Endothelial cell of umbilical vein (primary cell): ENCODE results near the gene GLYAT. TPM values are rescaled to one million over a fixed set of nuclear protein-coding genes. Genes with fewer than 3 reads are reported as not detected.
"Not testable (repeated sequence)": the region's sequence is repeated elsewhere in the genome, so short reads cannot be mapped to it uniquely, and the experiment has no call there.

Source experiments
- BruUV-seq: library from RNA; stranded (reverse); fragments of 400-500 nt; replicated peaks from 2 replicates; lab custom pipeline; 2021; lab: Mats Ljungman, UMichigan
- CTCF ChIA-PET: fragments of 300-600, 350-600 bp; sonication (Branson Sonifier 250); formaldehyde crosslinking; loops from one replicate; lab custom pipeline; 2021; ENCODE audit warnings: antibody characterized with exemption, inconsistent platforms; lab: Charles Lee
- POLR2A ChIA-PET: fragments of 300-600, 350-600 bp; sonication (Branson Sonifier 250); formaldehyde crosslinking; loops from one replicate; lab custom pipeline; 2021; ENCODE audit warnings: antibody characterized with exemption, inconsistent platforms; lab: Charles Lee
- DNase-seq: peaks from one replicate; pipeline ENCODE4 v3.0.0-alpha.2; 2011; ENCODE audit warnings: low read depth, low spot score
- FAIRE-seq: peaks from 2 replicates; lab custom pipeline; 2011; peaks lifted over from hg19 to GRCh38; lab: Jason Lieb, UNC
- H2AFZ ChIP-seq: 2 replicates; pipeline ENCODE4 v1.6.0; 2012; ENCODE audit warnings: low read depth, low read length, control low read depth, inconsistent platforms
- H3K27ac ChIP-seq: 2 replicates; pipeline ENCODE4 v1.5.1; 2011; ENCODE audit warnings: low read depth, mild to moderate bottlenecking, control low read depth, low read length, moderate library complexity; ENCODE audit not compliant: insufficient read depth
- H3K27me3 ChIP-seq, 2 experiments: 2 replicates each; pipeline versions ENCODE4 v1.6.0 to v1.6.1; 2011; ENCODE audit warnings: low read length in 2 of 2, mixed read lengths in 1 of 2; ENCODE audit not compliant: control insufficient read depth in 2 of 2, insufficient read depth in 2 of 2
- H3K36me3 ChIP-seq, 2 experiments: 2 replicates in 1 of 2; 3 replicates in 1 of 2; pipeline ENCODE4 v1.5.1; 2011; ENCODE audit warnings: low read length in 2 of 2, mild to moderate bottlenecking in 1 of 2, moderate library complexity in 1 of 2; ENCODE audit not compliant: control insufficient read depth in 2 of 2, insufficient read depth in 2 of 2; ENCODE audit errors: extremely low read depth in 1 of 2
- H3K4me1 ChIP-seq: 3 replicates; pipeline ENCODE4 v1.5.1; 2011; ENCODE audit warnings: mild to moderate bottlenecking, low read length; ENCODE audit not compliant: control insufficient read depth, insufficient read depth; ENCODE audit errors: extremely low read depth
- H3K4me2 ChIP-seq: 2 replicates; pipeline ENCODE4 v1.6.1; 2011; ENCODE audit warnings: low read length, control low read depth, mixed read lengths; ENCODE audit not compliant: insufficient read depth
- H3K4me3 ChIP-seq, 3 experiments: fragments of 200-600 bp in 1 of 3; sonication (generic), shearing (Covaris generic) in 1 of 3; replicated peaks in 1 of 3; 2 replicates each; pipeline ENCODE4 v1.5.1; 2011 to 2016; ENCODE audit warnings: control low read depth in 3 of 3, low read length in 3 of 3, mild to moderate bottlenecking in 2 of 3, inconsistent platforms in 1 of 3, low read depth in 1 of 3, moderate library complexity in 1 of 3; ENCODE audit not compliant: insufficient read depth in 1 of 3
- H3K79me2 ChIP-seq: 2 replicates; pipeline ENCODE4 v1.6.0; 2012; ENCODE audit warnings: low read length, inconsistent platforms; ENCODE audit not compliant: control insufficient read depth, insufficient read depth
- H3K9ac ChIP-seq: replicated peaks from 2 replicates; pipeline ENCODE3; 2011; ENCODE audit warnings: low read length, control low read depth; ENCODE audit not compliant: insufficient read depth; ENCODE audit errors: extremely low read depth
- H3K9me1 ChIP-seq: replicated peaks from 3 replicates; pipeline ENCODE4 v1.6.0; 2011; ENCODE audit warnings: mild to moderate bottlenecking, low read length; ENCODE audit not compliant: control insufficient read depth, insufficient read depth; ENCODE audit errors: extremely low read depth
- H3K9me3 ChIP-seq: replicated peaks from 2 replicates; pipeline ENCODE4 v1.5.1; 2012; ENCODE audit warnings: low read length, inconsistent platforms; ENCODE audit not compliant: control insufficient read depth, insufficient read depth
- H4K20me1 ChIP-seq: replicated peaks from 2 replicates; pipeline ENCODE3; 2011; ENCODE audit warnings: mild to moderate bottlenecking, low read length; ENCODE audit not compliant: control insufficient read depth, insufficient read depth; ENCODE audit errors: extremely low read depth
- GATA2 ChIP-seq: IDR thresholded peaks from 2 replicates; pipeline ENCODE4 v1.7.0; 2011; ENCODE audit warnings: low read depth, mild to moderate bottlenecking, moderate library complexity, mixed read lengths, low read length; ENCODE audit not compliant: insufficient read length, insufficient read depth
- JUN ChIP-seq: IDR thresholded peaks from 2 replicates; pipeline ENCODE4 v1.6.1; 2011; ENCODE audit warnings: borderline replicate concordance, low read depth; ENCODE audit not compliant: insufficient read length, insufficient read depth
- MYC ChIP-seq: IDR thresholded peaks from one replicate; pipeline ENCODE4 v1.6.1; 2011; ENCODE audit warnings: mild to moderate bottlenecking, low read depth, low read length
- dilution Hi-C: fragments of 300-500 bp; cut with MboI; formaldehyde crosslinking; loops from one replicate; pipeline ENCODE4 v1.15.0; 2019; ENCODE audit warnings: low sequenced_read_pairs; ENCODE audit not compliant: extremely low pct_ligation_motif_present
- intact Hi-C: fragments of 100-400 bp; cut with micrococcal nuclease; formaldehyde crosslinking; loops from one replicate; pipeline ENCODE4 v1.10.0; 2022
- polyA plus RNA-seq, 4 experiments: library from polyadenylated mRNA; depleted of rRNA in 3 of 4; stranded (reverse) in 3 of 4; unstranded in 1 of 4; fragments of >200 nt; gene quantifications; 2 replicates each; pipeline versions ENCODE4 v1.2.1 to v1.2.3, GENCODE V29; 2011 to 2012; ENCODE audit warnings: missing spikeins in 1 of 4
- total RNA-seq: library from RNA; stranded (reverse); gene quantifications from 2 replicates; pipeline ENCODE4 v1.2.3, GENCODE V29; 2021
- TF ChIP-seq, protein P1 (sequence below), 2 donors: IDR thresholded peaks; 1 replicate in 1 of 2; 2 replicates in 1 of 2; pipeline ENCODE4 v1.5.1; 2011; ENCODE audit warnings: low read length in 2 of 2, mild to moderate bottlenecking in 2 of 2, moderate library complexity in 2 of 2, control low read depth in 1 of 2, inconsistent platforms in 1 of 2, low read depth in 1 of 2; ENCODE audit not compliant: insufficient read depth in 1 of 2; ENCODE audit errors: extremely low read depth in 1 of 2

Gene GLYAT
- total and polyA plus RNA-seq, 2 donors (not counting 3 experiments of a cell fraction or from before 2014, with no cell fraction given), result not detected

DNA sequence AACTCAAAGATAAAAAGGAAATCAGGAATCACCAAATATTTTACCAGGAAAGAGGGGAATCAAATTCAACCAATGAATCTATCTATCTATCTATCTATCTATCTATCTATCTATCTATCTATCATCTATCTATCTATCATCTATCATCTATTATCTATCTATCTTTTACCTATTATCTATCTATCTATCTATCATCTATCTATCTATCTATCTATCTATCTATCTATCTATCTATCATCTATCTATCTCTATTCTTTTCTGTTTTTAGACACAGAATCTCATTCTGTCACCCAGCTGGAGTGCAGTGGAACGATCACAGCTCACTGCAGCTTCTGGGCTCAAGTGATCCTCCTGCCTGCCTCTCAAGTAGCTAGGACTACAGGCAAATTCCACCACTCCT lies 54.2 kb downstream of the GLYAT start:
- H3K27me3 ChIP-seq, H4K20me1 ChIP-seq, H2AFZ ChIP-seq, DNase-seq, H3K9me3 ChIP-seq, FAIRE-seq, H3K4me3 ChIP-seq, H3K4me1 ChIP-seq, H3K9me1 ChIP-seq, H3K36me3 ChIP-seq, POLR2A ChIA-PET, H3K4me2 ChIP-seq, dilution Hi-C loops, H3K27ac ChIP-seq, BruUV-seq, intact Hi-C loops, H3K79me2 ChIP-seq, H3K9ac ChIP-seq: not testable (repeated sequence)
- CTCF ChIA-PET, result interaction anchor here (0.7 to 2.3 kb wide), 7 partner anchors 16 to 458 kb away, joined by 3 to 8 read pairs (median 5); no protein-coding TSS in a partner anchor

- CTCF ChIA-PET, result interaction anchor here (0.7 to 2.3 kb wide), 7 partner anchors 14 to 482 kb away, joined by 3 to 8 read pairs (median 5); no protein-coding TSS in a partner anchor
Observed at GRCh38 chr11:58676563-58677135, 55.1 kb downstream of the GLYAT start.

More at GRCh38 chr11:58676563-58677135, 55.1 kb downstream of the GLYAT start:
- H3K9me1 ChIP-seq, result no peaks in the 10 kb centered on the region
- TF ChIP-seq, protein P1, sequence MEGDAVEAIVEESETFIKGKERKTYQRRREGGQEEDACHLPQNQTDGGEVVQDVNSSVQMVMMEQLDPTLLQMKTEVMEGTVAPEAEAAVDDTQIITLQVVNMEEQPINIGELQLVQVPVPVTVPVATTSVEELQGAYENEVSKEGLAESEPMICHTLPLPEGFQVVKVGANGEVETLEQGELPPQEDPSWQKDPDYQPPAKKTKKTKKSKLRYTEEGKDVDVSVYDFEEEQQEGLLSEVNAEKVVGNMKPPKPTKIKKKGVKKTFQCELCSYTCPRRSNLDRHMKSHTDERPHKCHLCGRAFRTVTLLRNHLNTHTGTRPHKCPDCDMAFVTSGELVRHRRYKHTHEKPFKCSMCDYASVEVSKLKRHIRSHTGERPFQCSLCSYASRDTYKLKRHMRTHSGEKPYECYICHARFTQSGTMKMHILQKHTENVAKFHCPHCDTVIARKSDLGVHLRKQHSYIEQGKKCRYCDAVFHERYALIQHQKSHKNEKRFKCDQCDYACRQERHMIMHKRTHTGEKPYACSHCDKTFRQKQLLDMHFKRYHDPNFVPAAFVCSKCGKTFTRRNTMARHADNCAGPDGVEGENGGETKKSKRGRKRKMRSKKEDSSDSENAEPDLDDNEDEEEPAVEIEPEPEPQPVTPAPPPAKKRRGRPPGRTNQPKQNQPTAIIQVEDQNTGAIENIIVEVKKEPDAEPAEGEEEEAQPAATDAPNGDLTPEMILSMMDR (IDR thresholded peaks at IDR 0.05; ENCODE audit: extremely low read depth in 1 of 2, insufficient read depth in 1 of 2, low read depth in 1 of 2, low read length in 2 of 2), result no peak
- no peak for TF ChIP-seq GATA2
- TF ChIP-seq MYC, result no peak
- TF ChIP-seq JUN, result no peak
- H2AFZ ChIP-seq, result no peak overlapping the region
- H3K4me3 ChIP-seq, result no peak overlapping the region
- DNase-seq (no peak), FAIRE-seq (no peak)
- no peaks in the 10 kb centered on the region for H3K4me1 ChIP-seq
- no peak overlapping the region for H3K27ac ChIP-seq
- H4K20me1 ChIP-seq, result no peaks in the 10 kb centered on the region
- no peaks in the 10 kb centered on the region for H3K36me3 ChIP-seq
- H3K9ac ChIP-seq, result no peak overlapping the region
- no TSS peak for BruUV-seq
- H3K27me3 ChIP-seq, result no peaks in the 10 kb centered on the region
- no peak overlapping the region for H3K4me2 ChIP-seq
- H3K9me3 ChIP-seq, result no peaks in the 10 kb centered on the region
- H3K79me2 ChIP-seq, result no peaks in the 10 kb centered on the region
- intact Hi-C loops (no loop called here), dilution Hi-C loops (no loop called here)
- POLR2A ChIA-PET, result no interaction called here
